Neural progenitor cell (in vitro differentiated cells): ENCODE data around the gene ADAT1. TPM values are rescaled to one million over a fixed set of nuclear protein-coding genes. Genes with fewer than 3 reads are reported as not detected.

ENCODE experiments used
- DNase-seq: peaks from one replicate; pipeline ENCODE4 v3.0.0-alpha.2; 2016; ENCODE audit warnings: low spot score
- H2AFZ ChIP-seq: fragments of 200-600 bp; sonication (generic); replicated peaks from 2 replicates; pipeline ENCODE4 v1.6.1; 2016; ENCODE audit warnings: antibody characterized with exemption
- H3F3A ChIP-seq: fragments of 200-600 bp; sonication (generic); 2 replicates; pipeline ENCODE4 v1.6.1; 2016; ENCODE audit warnings: antibody characterized with exemption, low read depth
- H3K27ac ChIP-seq: fragments of 200-600 bp; sonication (generic); 2 replicates; pipeline ENCODE4 v1.5.1; 2016; ENCODE audit warnings: mild to moderate bottlenecking
- H3K27me3 ChIP-seq: fragments of 200-600 bp; sonication (generic); 2 replicates; pipeline ENCODE4 v1.6.1; 2016; ENCODE audit warnings: mild to moderate bottlenecking, moderate library complexity
- H3K36me3 ChIP-seq: fragments of 200-600 bp; sonication (generic); 2 replicates; pipeline ENCODE4 v1.5.1; 2016
- H3K4me1 ChIP-seq: fragments of 200-600 bp; sonication (generic); 2 replicates; pipeline ENCODE4 v1.6.1; 2016; ENCODE audit warnings: mixed run types
- H3K4me2 ChIP-seq: fragments of 200-600 bp; sonication (generic); 2 replicates; pipeline ENCODE4 v1.6.1; 2016
- H3K4me3 ChIP-seq: fragments of 200-600 bp; sonication (generic); 2 replicates; pipeline ENCODE4 v1.5.1; 2016
- H3K79me2 ChIP-seq: fragments of 200-600 bp; sonication (generic); 2 replicates; pipeline ENCODE4 v1.6.1; 2016; ENCODE audit warnings: low read depth
- H3K9ac ChIP-seq: fragments of 200-600 bp; sonication (generic); 2 replicates; pipeline ENCODE4 v1.6.1; 2016
- H3K9me3 ChIP-seq: fragments of 200-600 bp; sonication (generic); 2 replicates; pipeline ENCODE4 v1.5.1; 2016; ENCODE audit warnings: low read depth
- H4K20me1 ChIP-seq: fragments of 200-600 bp; sonication (generic); 2 replicates; pipeline ENCODE4 v1.6.1; 2016; ENCODE audit warnings: low read depth
- H3K27ac Mint-ChIP-seq: 3 replicates; pipeline ENCODE4 v1.8.0; 2021; ENCODE audit warnings: mixed read lengths
- H3K27me3 Mint-ChIP-seq: 2 replicates; pipeline ENCODE4 v1.8.0; 2022; ENCODE audit warnings: low read depth, mild to moderate bottlenecking, inconsistent platforms, moderate library complexity, mixed read lengths; ENCODE audit not compliant: insufficient read depth
- H3K36me3 Mint-ChIP-seq: 3 replicates; pipeline ENCODE4 v1.8.0; 2021; ENCODE audit warnings: mixed read lengths
- H3K4me1 Mint-ChIP-seq: 3 replicates; pipeline ENCODE4 v1.8.0; 2021; ENCODE audit warnings: mixed read lengths
- H3K4me3 Mint-ChIP-seq: 3 replicates; pipeline ENCODE4 v1.8.0; 2021; ENCODE audit warnings: mild to moderate bottlenecking, moderate library complexity, mixed read lengths
- H3K9me3 Mint-ChIP-seq: 3 replicates; pipeline ENCODE4 v1.8.0; 2020; ENCODE audit warnings: mixed read lengths
- EZH2 ChIP-seq: fragments of 200-600 bp; sonication (generic); IDR thresholded peaks from 2 replicates; pipeline ENCODE4 v1.6.1; 2017; ENCODE audit warnings: antibody characterized with exemption, mild to moderate bottlenecking, moderate library complexity
- EZH2phosphoT487 ChIP-seq: fragments of 200-600 bp; sonication (generic); IDR thresholded peaks from 2 replicates; pipeline ENCODE4 v1.6.1; 2017; ENCODE audit warnings: antibody characterized with exemption
- total RNA-seq: library from RNA; depleted of rRNA; stranded (reverse); fragments of >200 nt; gene quantifications from 2 replicates; pipeline ENCODE4 v1.2.3, GENCODE V29; 2015; ENCODE audit warnings: low replicate concordance
- TF ChIP-seq, protein P1 (sequence below): fragments of 200-600 bp; sonication (generic); IDR thresholded peaks from 2 replicates; pipeline ENCODE4 v1.5.1; 2017; ENCODE audit warnings: antibody characterized with exemption, mild to moderate bottlenecking

ADAT1 gene
- total RNA-seq, 1 donor from 2014 or later = 76.6 TPM

DNA sequence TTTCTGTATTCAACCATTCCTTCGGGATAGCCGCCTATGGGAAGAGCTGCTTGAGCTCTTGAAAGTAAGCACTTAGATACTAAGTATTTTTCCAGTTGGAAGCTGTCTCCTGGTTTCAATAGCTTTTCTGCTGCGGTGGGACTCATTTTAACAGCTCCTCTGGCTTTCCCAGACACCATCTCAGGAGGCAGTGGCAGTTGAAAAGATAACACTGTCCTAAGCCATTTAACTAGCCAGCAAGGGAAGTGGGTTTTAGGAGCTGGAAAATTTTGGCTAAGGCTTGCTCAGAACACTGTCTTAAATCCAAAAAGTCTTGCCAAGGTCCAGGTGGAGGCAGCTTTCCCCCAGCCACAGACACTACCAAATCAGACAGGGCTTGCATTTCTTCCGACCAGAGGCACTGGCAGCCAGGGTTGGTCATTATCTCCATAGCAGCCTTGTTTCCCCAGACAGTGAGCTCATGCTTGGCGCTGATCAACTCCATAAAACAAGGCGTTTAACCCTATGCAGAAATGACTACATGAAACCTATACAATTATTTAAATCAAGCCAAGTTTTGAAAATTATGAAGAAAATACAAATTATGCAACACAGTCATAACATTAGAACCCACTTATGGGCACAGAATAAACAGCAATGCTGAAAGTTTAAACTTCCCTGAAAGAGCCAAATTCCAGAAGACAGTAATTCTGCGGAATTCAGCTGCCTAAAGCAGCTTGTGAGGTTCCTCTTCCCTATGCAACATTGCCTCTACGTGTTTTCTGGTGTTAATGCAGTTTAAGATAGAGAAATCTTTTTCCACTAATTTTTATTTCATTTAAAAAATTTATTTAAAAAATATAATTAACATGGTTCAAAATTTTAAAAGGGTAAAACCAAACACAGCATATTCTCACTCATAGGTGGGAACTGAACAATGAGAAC is 31.9 kb downstream of the ADAT1 start:
- TF ChIP-seq EZH2phosphoT487 = no peak
- TF ChIP-seq, protein P1, sequence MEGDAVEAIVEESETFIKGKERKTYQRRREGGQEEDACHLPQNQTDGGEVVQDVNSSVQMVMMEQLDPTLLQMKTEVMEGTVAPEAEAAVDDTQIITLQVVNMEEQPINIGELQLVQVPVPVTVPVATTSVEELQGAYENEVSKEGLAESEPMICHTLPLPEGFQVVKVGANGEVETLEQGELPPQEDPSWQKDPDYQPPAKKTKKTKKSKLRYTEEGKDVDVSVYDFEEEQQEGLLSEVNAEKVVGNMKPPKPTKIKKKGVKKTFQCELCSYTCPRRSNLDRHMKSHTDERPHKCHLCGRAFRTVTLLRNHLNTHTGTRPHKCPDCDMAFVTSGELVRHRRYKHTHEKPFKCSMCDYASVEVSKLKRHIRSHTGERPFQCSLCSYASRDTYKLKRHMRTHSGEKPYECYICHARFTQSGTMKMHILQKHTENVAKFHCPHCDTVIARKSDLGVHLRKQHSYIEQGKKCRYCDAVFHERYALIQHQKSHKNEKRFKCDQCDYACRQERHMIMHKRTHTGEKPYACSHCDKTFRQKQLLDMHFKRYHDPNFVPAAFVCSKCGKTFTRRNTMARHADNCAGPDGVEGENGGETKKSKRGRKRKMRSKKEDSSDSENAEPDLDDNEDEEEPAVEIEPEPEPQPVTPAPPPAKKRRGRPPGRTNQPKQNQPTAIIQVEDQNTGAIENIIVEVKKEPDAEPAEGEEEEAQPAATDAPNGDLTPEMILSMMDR = no peak
- no peak for TF ChIP-seq EZH2
- Histone ChIP-seq H3K4me2 (no peak overlapping the region), H3K36me3 (no peaks in the 10 kb centered on the region), H4K20me1 (no peaks in the 10 kb centered on the region), H3K4me3 (no peak overlapping the region), H2AFZ (no peak overlapping the region), H3K79me2 (no peaks in the 10 kb centered on the region), H3K4me1 (peaks cover 7% of the 10 kb centered on the region), H3F3A (peaks cover 7% of the 10 kb centered on the region), H3K27me3 (no peaks in the 10 kb centered on the region), H3K9ac (no peak overlapping the region), H3K27ac (no peak overlapping the region), H3K9me3 (no peaks in the 10 kb centered on the region)
- H3K9me3 Mint-ChIP-seq = no peaks in the 10 kb centered on the region
- H3K27ac Mint-ChIP-seq = no peak overlapping the region
- H3K4me3 Mint-ChIP-seq = no peak overlapping the region
- H3K36me3 Mint-ChIP-seq = peaks cover 8% of the 10 kb centered on the region
- peaks cover 16% of the 10 kb centered on the region for H3K4me1 Mint-ChIP-seq
- no peaks in the 10 kb centered on the region for H3K27me3 Mint-ChIP-seq
- no peak for DNase-seq

DNA sequence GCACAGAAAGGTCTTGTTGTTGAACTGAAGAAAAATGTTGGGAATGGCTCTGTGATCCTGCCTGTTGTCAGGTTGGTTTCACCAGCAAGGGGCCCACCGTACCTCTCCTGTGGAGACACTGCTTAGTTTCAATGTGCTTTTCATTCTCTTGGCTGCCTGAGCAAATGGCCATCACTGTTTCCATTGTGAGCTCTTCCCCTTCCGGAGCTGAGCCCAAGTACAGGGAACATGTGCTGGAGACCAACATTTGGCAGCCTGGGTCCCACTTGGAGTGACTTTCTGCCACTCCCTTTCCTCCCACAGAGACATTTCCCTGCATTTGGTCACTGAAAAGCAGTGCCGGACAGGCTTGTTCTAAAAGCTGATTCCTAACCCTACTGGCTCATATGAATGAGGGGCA is 33.8 kb downstream of the ADAT1 start:
- peak overlapping the region; percentile 37 for H3K27ac Mint-ChIP-seq

DNA sequence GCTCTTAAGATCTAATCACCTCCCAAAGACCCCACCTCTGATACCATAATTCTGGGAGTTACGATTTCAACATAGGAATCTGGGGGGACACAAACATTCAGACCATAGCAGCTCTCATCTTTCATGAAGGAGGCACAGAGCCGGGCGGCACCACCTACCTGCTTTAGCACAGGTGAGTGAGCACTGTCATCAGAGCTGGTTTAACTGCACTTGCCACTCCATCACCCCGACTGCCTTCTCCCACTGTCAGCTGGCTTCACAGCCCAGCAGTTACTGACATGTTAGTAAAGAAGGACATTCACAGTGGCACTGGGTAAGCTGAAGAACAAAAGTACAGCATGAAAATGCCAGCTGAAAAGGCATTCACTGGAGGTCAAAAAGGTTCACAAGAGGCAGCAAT is 34.4 kb downstream of the ADAT1 start:
- no peaks in the 10 kb centered on the region for H3K9me3 Mint-ChIP-seq
- no peaks in the 10 kb centered on the region for H3K79me2 ChIP-seq
- H3K4me3 Mint-ChIP-seq = no peak overlapping the region
- no peaks in the 10 kb centered on the region for H3K27me3 ChIP-seq
- H3K4me2 ChIP-seq = peak overlapping the region; percentile 47
- no peak overlapping the region for H3K4me3 ChIP-seq
- H3K4me1 ChIP-seq = peaks cover 7% of the 10 kb centered on the region
- H3F3A ChIP-seq = peaks cover 7% of the 10 kb centered on the region
- no peak overlapping the region for H2AFZ ChIP-seq
- no peaks in the 10 kb centered on the region for H3K27me3 Mint-ChIP-seq
- no peak overlapping the region for H3K27ac Mint-ChIP-seq
- peaks cover 5% of the 10 kb centered on the region for H3K36me3 Mint-ChIP-seq
- no peaks in the 10 kb centered on the region for H4K20me1 ChIP-seq
- TF ChIP-seq EZH2 (no peak), EZH2phosphoT487 (no peak)
- TF ChIP-seq, protein P1 = no peak
- no peak overlapping the region for H3K27ac ChIP-seq
- no peak overlapping the region for H3K9ac ChIP-seq
- peaks cover 7% of the 10 kb centered on the region for H3K4me1 Mint-ChIP-seq
- no peaks in the 10 kb centered on the region for H3K9me3 ChIP-seq
- no peak for DNase-seq
- H3K36me3 ChIP-seq = no peaks in the 10 kb centered on the region

More for the DNA sequence above, 33.8 kb downstream of the ADAT1 start:
- Histone ChIP-seq H3K27me3 (no peaks in the 10 kb centered on the region), H3K9ac (no peak overlapping the region), H2AFZ (no peak overlapping the region), H3K9me3 (no peaks in the 10 kb centered on the region), H3K4me3 (no peak overlapping the region), H3K36me3 (no peaks in the 10 kb centered on the region), H3F3A (peaks cover 7% of the 10 kb centered on the region), H4K20me1 (no peaks in the 10 kb centered on the region), H3K4me2 (peak overlapping the region; percentile 47), H3K79me2 (no peaks in the 10 kb centered on the region), H3K4me1 (peaks cover 7% of the 10 kb centered on the region), H3K27ac (no peak overlapping the region)
- Mint-ChIP-seq H3K4me3 (no peak overlapping the region), H3K27me3 (no peaks in the 10 kb centered on the region), H3K36me3 (peaks cover 5% of the 10 kb centered on the region), H3K4me1 (peaks cover 13% of the 10 kb centered on the region), H3K9me3 (no peaks in the 10 kb centered on the region)
- peak; percentile 26 for DNase-seq
- TF ChIP-seq EZH2phosphoT487 (no peak), EZH2 (no peak)
- TF ChIP-seq, protein P1 = no peak
